Measurements from ENCODE around the gene UBALD2.
A peak's percentile ranks its signal among the peaks of the same experiment; 100 is the strongest.
"Not testable (repeated sequence)": the region's sequence is repeated elsewhere in the genome, so short reads cannot be mapped to it uniquely, and the experiment has no call there.

Gene UBALD2

GRCh38 chr17:76264755-76265623 is at the start of gene UBALD2:
UBALD2 (plus strand) TSS chr17:76265348; CDS start chr17:76265506, 158 bp downstream.
- DNase-seq = peak; percentile 97

- DNase-seq = no peak
These were observed 48.1 kb upstream of the UBALD2 start for GRCh38 chr17:76217081-76217480.

GRCh38 chr17:76219670-76220383 is 45.3 kb upstream of the UBALD2 start:
- DNase-seq = no peak

- DNase-seq = no peak
These were observed 41.3 kb upstream of the UBALD2 start for GRCh38 chr17:76223802-76224201.

GRCh38 chr17:76225373-76226086 is 39.6 kb upstream of the UBALD2 start:
- DNase-seq = not testable (repeated sequence)

GRCh38 chr17:76226749-76227148 is 38.4 kb upstream of the UBALD2 start:
- not testable (repeated sequence) for DNase-seq

GRCh38 chr17:76232342-76232741 is 32.8 kb upstream of the UBALD2 start:
- DNase-seq = no peak

GRCh38 chr17:76233588-76234353 is 31.4 kb upstream of the UBALD2 start:
- no peak for DNase-seq

- DNase-seq = no peak
These were observed 30.8 kb upstream of the UBALD2 start for GRCh38 chr17:76234354-76234679.

GRCh38 chr17:76235883-76236282 is 29.3 kb upstream of the UBALD2 start:
- DNase-seq = no peak

GRCh38 chr17:76236603-76237002 is 28.5 kb upstream of the UBALD2 start:
- DNase-seq = no peak

GRCh38 chr17:76237859-76238313 is 27.3 kb upstream of the UBALD2 start:
- DNase-seq = no peak

- peak; percentile 24 for DNase-seq
These were observed 26.2 kb upstream of the UBALD2 start for GRCh38 chr17:76238847-76239537.

- no peak for DNase-seq
These were observed 25.4 kb upstream of the UBALD2 start for GRCh38 chr17:76239538-76240274.

GRCh38 chr17:76240461-76241203 is 24.5 kb upstream of the UBALD2 start, which contains the start of gene RNF157:
RNF157 (minus strand) TSS chr17:76240493; CDS start chr17:76240240, 253 bp downstream.
- DNase-seq = peak; percentile 54

- no peak for DNase-seq
These were observed 24.0 kb upstream of the UBALD2 start for GRCh38 chr17:76241204-76241538.

- no peak for DNase-seq
These were observed 23.4 kb upstream of the UBALD2 start for GRCh38 chr17:76241691-76242255.

GRCh38 chr17:76243826-76244679 is 21.1 kb upstream of the UBALD2 start:
- DNase-seq = no peak

GRCh38 chr17:76244721-76245120 is 20.4 kb upstream of the UBALD2 start:
- DNase-seq = not testable (repeated sequence)
